NOMO-1 (cell line): ENCODE measurements around the gene WWOX.

Experiments
- DNase-seq, 2 experiments: peaks; one replicate each; lab custom pipeline; 2025; ENCODE audit not compliant: unreplicated experiment in 2 of 2; lab: John Stamatoyannopoulos, UW

Gene WWOX

DNA sequence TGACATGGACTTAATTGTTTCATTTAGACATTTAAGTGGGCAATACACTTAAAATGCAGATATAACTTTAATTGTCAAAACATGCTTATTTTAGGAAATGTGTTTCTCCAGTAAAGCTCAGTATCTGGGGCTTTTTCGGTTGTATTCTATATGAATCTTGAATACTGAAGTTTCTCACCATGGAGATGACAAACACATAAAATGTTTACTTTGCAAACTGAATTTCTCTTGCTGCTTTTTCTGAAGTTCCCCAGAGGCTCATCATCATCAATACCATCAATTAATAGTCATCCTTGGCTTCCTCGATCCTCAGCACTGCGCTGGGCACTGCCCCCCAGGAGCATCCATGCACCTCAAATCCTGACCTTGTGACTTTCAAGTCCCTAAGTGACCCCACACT is 227.3 kb downstream of the WWOX start:
- no peak for DNase-seq

DNA sequence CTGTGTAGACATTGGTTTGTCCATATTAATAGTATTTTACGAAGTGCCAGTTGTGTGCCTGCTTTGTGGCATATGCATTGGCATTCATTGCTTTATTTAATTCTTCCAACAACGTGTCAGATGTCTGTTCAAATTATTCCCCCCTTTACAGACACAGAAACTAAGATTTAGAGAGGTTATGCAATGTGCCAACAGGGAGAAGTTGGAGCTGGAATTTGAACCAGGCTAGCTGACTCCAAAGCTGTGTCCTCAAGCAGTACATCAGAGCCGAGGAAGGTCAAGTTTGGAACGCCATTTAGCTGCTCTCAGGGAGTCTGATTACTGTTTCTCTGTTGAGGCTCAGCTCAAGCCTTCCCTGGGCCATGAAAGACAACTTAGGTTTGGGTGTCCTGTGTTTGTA is 232.3 kb downstream of the WWOX start:
- no peak for DNase-seq

DNA sequence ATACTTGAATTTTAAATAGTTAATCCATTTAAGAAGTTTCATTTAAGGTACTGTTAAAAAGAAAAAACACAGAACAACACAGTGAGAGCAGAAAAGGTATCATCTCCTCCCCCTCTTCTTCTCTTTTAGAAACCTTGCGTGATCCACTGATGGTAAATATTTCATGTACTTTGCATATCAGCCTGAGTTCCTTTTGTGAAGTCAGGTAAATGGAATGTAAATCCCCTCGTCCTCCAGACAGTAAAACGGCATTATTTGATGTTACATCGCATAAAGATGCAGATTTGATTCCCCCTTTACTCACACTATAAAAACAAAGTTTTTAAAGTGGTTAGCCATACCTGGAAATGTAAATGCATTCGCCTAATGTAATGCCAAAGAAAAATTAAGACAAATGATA is 234.4 kb downstream of the WWOX start:
- no peak for DNase-seq

DNA sequence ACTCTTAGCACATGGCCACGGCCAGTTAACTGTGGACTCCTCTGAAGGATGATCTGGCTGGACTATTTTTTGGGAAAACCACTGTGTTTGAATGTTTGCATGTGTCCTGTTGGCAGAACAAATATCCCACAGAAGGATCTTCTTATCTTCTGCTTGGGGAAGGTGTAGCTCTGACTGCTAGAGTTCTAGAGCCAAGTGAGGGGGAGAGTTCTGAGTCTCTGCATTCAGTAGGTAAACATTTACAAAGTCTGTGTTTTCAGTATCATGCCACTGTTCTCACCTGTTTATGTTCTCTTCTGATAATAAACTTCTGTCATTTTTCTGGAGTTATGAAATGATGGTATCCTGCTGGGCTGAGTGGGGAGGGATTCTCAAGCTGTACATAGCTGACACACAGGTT is 241.1 kb downstream of the WWOX start:
- no peak for DNase-seq

DNA sequence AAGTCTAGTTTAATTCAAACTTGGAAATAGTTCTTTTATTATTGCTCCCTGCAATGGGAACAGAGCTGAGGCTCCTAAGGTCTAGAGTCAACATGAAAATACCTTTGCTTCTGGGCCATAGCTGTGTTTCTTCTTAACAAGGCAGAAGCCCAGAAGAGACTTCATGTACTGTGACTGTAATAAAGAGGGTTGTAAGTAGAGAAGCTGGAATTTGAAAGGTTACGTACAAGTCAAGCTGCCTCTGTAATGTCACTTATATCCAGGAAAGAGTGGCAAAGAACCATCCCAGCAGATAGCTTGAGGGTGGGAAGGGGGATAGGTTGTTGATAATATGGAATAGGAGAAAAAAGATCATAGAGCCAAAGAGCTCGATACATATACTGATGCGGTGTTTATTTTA is 248.6 kb downstream of the WWOX start:
- DNase-seq: no peak

DNA sequence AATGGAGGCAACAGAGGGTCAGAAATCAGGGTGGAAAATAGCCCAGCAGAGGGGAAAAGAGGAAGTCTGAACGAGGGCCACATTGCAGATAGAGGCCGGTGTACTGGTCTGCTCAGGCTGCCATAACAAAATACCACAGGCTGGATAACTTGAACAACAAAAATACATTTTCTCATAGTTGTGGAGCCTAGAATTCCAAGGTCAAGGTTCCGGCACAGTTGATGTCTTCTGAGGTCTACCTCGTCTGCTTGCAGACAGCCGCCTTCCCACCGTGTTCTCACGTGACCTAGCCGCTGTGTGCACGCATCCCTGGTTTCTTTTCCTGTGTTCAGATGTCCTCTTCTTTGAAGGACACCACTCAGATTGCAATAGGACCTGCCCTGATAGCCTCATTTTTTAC is 249.4 kb downstream of the WWOX start:
- DNase-seq: no peak

DNA sequence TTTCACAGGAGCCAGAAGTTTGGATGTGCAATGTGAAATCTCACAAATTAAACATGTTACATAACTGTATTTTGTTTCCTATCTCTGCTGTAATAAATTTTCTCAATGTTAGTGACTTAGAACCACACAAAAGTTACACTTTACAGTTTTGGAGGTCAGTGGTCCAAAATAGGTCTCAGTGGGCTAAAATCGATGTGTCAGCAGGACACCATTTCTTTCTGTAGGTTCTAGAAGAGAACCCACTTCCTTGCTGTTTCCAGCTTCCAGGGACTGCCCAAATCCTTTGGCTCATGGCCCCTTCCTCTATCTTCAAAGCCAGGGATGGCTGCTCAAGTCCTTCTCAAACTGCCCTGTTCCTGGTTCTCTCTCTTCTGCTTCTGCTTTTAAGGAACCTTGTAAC is 252.7 kb downstream of the WWOX start:
- DNase-seq: no peak

DNA sequence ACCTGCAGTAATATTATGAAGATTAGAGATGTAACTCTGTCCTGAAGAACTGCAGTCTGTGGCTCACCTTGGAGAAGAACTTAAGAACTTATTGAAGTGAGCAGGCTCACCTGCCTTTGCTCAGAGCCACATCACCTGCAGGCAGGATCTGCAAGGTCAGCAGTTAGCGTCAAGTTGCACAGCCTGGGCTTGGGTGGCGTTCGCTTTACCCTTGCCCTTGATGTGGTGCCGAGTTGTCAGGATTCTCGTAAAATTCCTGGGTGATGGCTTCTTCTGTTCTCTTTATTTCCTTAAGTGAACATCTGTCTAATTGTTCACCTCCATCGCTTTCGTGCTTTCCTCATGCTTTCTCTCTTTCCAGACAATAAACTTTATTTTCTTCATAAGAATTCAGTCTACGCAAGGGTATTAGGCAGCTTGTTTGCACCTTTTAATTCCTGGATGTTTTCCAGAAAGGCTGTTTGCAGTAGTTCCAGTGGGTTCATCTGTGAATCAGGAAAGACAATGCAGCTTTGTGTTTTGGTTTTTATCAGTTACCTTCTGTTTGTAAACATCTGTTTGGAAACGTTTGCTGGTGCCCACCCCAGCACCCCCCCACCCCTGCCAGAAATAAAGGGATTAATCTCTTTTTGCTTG is 254.3 kb downstream of the WWOX start:
- DNase-seq: no peak

DNA sequence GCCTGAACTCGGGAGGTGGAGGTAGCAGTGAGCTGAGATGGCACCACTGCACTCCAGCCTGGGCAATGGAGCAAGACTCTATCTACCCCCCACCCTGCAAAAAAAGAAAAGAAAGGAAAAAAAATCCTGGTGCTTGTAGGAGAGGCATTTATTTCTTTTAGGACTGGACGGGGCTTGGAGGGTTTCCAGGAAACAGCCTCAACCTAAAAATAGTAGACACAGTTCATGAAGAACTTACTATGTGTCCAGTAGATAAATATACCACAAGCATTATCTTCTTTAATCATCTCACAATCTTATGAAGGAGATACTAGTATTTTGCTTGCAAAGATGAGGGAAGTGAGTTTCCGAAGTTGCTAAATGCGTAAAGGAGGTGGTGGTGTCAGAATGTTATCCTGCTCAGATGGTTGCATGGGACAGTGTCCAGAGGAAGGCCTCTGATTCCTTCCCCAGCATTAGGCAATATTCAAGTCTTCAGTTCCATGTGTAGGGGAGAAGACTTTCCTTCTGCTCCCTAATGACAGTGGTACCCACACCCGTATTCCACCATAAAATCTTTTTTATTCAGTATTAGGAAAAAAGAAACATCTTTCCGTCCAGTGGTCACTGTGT is 263.2 kb downstream of the WWOX start:
- DNase-seq: no peak

DNA sequence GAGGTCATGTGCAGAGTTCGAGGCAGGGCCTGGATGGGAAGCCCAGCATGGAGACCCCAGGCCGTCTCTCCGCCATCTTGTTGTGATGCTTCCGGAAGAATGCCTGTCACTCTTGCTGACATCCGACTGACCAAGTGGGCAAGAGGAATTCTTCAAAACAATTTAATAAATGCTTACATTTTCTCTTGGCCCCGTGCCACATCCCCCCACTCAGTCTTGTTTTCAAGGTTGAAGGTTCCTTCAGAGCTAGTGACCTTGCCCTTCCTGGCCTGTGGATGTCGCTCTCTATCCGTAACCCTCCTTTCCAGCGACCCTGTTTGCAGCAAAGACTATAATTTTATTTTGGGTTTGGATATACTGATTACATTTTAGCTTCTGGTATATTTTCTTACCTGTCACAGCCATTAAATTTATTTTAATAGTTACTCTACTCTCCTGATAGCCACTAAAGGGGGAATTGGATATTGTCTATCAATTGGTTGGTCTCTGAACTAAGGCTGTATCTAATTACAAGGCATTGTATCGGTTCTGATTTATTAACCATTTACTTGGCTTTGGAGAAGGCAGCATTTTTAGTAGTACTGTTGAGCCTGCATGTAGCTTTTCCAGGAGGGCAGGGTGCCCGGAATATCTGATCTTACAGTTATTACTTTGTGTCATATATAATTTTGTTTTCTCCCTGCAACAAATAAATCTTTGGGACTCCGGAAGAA is 264.5 kb downstream of the WWOX start:
- DNase-seq: no peak

DNA sequence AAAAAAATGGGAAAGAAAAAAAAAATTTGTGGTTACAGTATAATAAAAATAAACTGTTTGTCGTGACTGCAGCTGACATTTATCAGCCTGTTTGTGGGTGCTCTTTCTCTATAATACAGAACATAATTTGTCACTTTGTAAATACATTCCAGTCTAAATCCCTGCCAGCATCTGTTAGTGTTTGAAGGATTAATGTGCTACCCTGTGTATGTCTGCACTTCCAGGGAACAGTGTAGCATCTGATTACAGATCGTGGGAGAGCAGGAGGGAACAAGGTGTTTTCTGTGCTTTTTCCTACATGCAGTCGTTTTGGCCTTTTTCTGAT is 265.1 kb downstream of the WWOX start:
- no peak for DNase-seq

DNA sequence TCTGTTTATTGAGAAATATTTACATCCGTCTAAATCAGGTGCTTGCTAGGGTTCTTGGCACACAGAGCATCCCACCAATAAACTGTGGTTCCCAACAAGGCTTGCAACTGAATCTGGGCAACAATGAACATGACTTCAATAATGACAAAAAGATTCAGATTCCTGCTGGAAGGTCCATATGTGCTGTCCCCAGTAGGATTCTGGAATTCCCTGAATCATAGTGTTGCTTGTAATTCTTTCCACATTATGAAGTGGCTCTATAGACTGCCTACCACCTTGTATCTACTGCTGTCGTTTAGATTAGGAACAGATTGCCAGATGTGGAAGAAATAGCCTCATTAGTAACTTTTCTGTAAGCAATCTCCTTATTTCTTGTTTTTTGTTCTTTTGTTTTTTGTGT is 265.9 kb downstream of the WWOX start:
- DNase-seq: no peak

DNA sequence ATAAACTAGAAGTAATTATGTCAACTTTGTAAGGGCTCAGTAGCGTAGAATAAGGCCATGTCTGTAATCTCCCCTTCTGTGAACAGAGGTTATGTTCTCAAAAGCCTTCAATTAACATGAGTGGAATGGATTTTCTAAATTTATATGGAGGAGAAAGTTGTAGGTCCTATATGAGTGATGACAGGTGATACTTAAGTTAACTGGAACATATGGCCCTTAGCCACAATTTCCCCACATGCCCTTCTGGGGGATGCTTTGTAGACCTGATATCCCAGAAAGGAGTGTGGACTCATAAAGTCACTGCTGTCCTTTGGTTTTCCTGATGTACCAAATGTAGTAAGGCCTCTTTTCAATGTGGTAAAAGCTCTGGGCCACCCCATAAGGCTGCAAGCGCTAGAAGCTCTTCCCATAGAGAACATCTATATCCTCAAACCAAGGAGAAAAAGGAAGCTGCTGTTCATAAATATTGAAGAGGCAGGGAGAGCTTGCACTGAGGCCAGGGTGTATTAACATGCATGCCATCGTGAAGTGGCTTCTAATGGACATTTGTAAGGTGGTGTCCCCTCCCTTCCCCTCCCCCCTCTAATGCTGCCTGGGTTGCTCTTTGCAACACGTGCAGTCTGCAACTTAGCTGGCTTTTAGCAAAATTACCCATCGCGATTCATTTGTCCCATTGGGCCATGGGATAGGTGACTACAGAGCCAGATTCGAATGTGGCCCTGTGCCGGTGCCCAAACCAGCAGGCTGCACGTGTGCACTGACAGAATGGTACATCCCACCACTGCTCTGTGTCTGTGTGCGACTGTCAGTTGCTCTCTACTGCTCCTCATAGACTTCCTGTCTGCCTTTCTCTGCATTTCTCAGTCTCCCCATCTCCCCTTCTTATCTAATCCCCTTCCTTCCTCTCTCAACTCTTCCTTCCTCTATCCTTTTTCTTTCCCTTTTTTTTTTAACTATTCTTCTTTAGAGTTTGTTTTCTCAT is 269.0 kb downstream of the WWOX start:
- no peak for DNase-seq

DNA sequence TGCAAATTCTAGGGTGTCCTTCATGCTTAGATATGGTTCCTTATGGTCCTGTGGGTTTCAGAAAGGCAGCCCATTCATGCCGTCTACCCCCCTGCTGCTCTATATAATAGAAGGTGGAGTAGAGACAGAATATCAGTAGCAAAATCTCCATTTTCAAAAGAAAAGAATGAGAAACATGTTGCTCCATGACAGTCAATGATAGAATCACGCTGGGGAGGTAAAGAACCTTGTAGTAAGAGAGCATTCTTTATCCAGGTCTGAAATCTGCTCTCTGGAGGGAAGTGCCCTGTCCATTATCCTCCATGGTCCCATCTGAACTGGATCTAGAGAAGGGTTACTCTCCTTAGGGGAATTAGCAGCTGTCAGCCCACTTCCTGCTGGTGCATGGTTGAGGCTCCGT is 272.8 kb downstream of the WWOX start:
- no peak for DNase-seq

DNA sequence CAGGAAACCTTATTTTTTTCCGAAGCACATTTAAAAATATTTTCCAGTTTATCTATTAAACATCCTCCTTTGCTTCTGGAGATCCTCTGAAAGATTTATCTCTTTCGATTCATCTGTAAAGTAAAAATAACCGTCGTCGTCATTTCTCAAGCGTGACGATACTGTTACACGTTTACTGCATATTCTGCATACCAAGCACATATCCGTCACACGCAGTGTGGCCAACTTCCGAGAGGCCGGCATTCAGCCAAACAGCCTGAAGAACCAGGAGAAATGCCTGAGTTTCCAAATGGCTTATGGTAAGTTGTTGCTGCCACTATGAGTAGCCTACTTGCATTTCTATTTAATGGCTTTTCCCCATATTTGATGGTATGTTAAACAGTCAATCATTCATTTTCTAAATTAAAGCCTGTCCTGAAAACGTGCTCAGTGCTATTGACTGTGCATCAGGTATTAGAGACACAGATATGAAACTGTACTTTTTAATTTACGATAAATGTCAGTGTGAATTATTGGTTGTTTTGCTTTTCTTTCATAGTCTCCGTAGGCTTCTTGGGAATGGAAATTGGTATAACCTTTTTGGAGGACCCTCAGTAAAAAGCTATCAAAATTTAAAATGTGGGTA is 275.7 kb downstream of the WWOX start:
- no peak for DNase-seq

DNA sequence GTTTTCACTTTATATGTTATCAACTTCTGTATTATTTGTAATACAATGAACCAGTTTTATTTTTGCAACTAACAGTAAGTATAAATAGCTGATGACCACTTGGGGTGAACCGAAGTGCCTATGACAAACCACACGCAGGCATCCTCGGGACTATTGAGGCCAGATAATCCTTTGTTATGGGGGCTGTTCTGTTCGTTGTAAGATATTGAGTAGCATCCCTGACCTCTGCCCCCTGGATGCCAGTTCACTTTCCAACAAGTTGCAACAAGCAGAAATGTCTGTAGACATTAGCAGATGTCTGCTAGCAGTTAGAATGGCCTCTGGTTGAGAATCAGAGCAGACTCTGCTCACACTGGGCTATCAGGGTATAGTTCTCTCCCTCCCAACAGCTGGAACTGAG is 277.0 kb downstream of the WWOX start:
- DNase-seq: no peak

DNA sequence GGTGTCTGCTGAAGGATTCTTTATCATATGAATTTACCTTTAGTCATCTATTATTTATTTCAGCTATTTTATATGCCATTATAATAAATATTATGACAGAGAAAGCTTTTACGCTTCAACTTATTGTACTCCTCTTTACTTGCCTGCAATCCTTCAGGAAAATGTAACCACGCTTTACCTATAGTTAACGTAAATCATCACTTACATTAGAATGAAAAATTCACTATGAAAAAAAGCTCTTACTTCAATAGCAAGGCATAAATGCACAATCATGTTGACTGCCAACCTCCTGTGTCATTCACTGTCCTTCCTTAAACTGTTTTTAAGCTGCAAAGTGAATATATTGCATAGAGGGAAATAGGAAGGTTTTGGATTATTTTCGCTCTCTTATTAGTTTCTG is 277.9 kb downstream of the WWOX start:
- DNase-seq: no peak

DNA sequence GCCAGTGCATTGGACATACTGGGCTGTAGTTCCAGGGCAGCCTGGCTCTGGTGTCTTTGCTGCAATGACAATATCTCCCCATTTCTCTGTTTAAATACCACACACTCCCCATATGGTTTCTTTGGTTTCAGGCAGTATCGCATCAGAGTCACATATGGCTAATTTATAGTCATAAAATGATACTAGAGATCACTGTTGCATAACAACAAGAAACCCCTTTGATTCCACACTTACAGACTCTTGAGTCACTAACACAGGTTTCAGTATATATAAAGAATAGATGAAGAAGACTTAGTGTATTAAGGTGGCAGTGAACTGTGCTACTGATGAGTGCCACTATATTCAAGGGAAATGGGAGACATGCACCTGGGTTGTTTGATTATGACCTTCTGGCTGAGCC is 281.6 kb downstream of the WWOX start:
- no peak for DNase-seq

DNA sequence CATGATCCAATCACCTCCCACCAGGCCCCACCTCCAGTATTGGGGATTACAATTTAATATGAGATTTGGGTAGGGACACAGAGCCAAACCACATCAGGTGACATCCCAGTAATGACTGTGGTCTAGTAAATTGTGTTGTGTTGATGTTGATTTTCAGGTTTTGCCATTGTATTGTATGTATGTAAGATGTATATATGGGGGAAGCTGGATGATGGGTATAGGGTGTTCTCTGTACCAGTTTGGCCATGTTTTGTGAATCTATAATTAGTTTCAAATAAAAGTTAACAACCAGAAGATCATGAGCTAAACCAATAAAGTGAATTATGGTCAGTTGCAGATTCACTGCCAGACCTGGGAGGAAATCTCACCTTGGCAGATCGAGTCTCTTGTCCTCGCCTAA is 283.7 kb downstream of the WWOX start:
- no peak for DNase-seq

DNA sequence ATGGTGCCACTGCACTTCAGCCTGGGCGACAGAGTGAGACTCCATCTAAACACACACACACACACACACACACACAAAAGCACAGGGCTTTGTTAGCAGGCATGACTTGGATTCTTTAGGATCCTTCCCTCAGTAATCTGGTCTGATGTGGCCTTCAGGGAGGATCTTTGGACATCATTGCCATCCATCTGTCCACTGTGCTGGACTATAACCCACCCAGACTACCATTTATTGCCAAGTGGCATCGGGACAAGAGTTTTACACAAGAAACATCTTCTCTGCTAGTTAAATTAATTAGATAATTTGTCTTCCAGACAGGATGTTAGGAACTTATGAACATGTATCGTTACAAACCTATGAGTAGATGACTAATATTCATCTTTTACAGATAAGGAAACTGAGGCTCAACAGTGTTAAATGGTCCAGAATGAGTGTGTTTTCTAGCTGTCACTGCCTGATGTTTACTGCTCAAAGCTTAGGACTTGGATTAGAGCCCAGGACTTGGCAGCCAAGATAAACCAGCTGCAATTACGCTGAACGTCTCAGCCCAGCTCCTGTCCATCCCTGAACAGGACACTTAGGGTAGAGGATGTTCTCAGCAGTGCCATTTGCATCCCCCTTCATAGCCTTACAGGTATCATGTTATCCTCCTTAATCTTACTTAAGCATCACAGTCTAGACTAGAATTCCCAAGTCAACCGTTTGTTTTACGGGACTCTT is 285.8 kb downstream of the WWOX start:
- no peak for DNase-seq
